ENCODE results near the gene TMEM192. TPM values are rescaled to one million over a fixed set of nuclear protein-coding genes. Genes with fewer than 3 reads are reported as not detected.

The TMEM192 gene
- total and polyA plus RNA-seq, 2 of the 13 experiments (the other 11 are each of a cell fraction or from before 2014, with no cell fraction given), result 19.8 to 19.9 TPM

DNA sequence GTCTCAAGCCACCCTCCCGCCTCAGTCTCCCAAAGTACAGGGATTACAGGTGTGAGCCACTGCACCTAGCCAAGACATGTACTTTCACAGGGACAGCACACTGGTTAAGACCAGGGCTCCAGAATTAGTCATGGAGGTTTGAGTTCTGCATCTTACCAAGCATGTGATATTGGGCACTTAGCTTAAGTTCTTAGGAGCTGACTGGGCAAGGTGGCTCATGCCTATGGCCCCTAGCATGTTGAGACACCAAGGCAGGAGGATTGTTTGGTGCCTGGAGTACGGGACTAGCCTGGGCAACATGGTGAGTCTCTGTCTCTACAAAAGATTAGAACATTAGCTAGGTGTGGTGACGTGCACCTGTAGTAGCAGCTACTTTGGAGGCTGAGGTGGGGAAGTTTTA lies 2.6 kb upstream of the TMEM192 start:
- FAIRE-seq, result no peak
- intact Hi-C loops (cut with micrococcal nuclease; ENCODE audit: unreplicated experiment), result no loop called here
- ChIA-PET CTCF (ENCODE audit: low intra/inter-chr PET ratio, low total read pairs) (no interaction called here), POLR2A (no interaction called here)
- H3K4me3 ChIP-seq (replicated peaks in 1 of 3; ENCODE audit: insufficient read depth in 1 of 3, low read depth in 2 of 3, low read length in 3 of 3), result no peak overlapping the region
- no peak for ATAC-seq
- peaks cover 11% of the 10 kb centered on the region for H3K79me2 ChIP-seq (ENCODE audit: insufficient read depth, low read length)
- H3K4me1 ChIP-seq (ENCODE audit: insufficient read depth, low read length), result peaks cover 16% of the 10 kb centered on the region
- no TSS peak for BruUV-seq (replicated peaks)
- H2AFZ ChIP-seq (ENCODE audit: low read length), result no peak overlapping the region
- no peak overlapping the region for H3K9ac ChIP-seq (ENCODE audit: insufficient read depth, low read depth, low read length)
- no peaks in the 10 kb centered on the region for H3K27me3 ChIP-seq (ENCODE audit: control insufficient read depth in 1 of 2, insufficient read depth in 2 of 2, low read length in 2 of 2)
- H3K9me3 ChIP-seq (ENCODE audit: low read length), result no peaks in the 10 kb centered on the region
- in situ Hi-C loops (cut with HindIII; ENCODE audit: extremely low pct_ligation_motif_present, low pct_unique_long_range_greater_than_20kb), result no loop called here
- WGBS (ENCODE audit: low lambda C conversion rate), result 63% methylated on average over 3 of the region's 3 CpGs
- no peaks in the 10 kb centered on the region for H3K36me3 ChIP-seq (replicated peaks in 1 of 2; ENCODE audit: control insufficient read depth in 1 of 2, insufficient read depth in 2 of 2, low read length in 2 of 2)
- no peak overlapping the region for H3K27ac ChIP-seq (ENCODE audit: extremely low read length, insufficient read depth, low read length)
- no peaks in the 10 kb centered on the region for H4K20me1 ChIP-seq (ENCODE audit: insufficient read depth, low read length)
- DNase-seq (ENCODE audit: low spot score), result no peak
- H3K4me2 ChIP-seq (ENCODE audit: low read depth, low read length), result no peak overlapping the region
- TF ChIP-seq ZNF451 (CRISPR knock-in tag; IDR thresholded peaks at IDR 0.05) (no peak), ATF7-NPFF (CRISPR knock-in tag; IDR thresholded peaks at IDR 0.05; ENCODE audit: low read depth) (no peak), MEIS2 (CRISPR knock-in tag; IDR thresholded peaks at IDR 0.05) (no peak), NCOR1 (IDR thresholded peaks at IDR 0.05; ENCODE audit: borderline replicate concordance, low read length) (no peak), PHF20 (CRISPR knock-in tag; IDR thresholded peaks at IDR 0.05) (no peak), NFE2L1 (CRISPR knock-in tag; IDR thresholded peaks at IDR 0.05; ENCODE audit: borderline replicate concordance) (no peak), ASH2L (IDR thresholded peaks at IDR 0.05; ENCODE audit: insufficient read length, low read depth, low read length) (no peak), POLR2G (IDR thresholded peaks at IDR 0.05; ENCODE audit: low read depth, low read length) (no peak), HMGA1 (CRISPR knock-in tag; conservative IDR thresholded peaks at IDR 0.05) (no peak), ZNF7 (CRISPR knock-in tag; IDR thresholded peaks at IDR 0.05) (no peak), HOXA3 (CRISPR knock-in tag; IDR thresholded peaks at IDR 0.05) (no peak), KDM4B (CRISPR knock-in tag; IDR thresholded peaks at IDR 0.05) (no peak), NCOA2 (CRISPR knock-in tag; IDR thresholded peaks at IDR 0.05) (no peak), ZNF235 (CRISPR knock-in tag; IDR thresholded peaks at IDR 0.05; ENCODE audit: borderline replicate concordance) (no peak)
- TF ChIP-seq, protein P1, sequence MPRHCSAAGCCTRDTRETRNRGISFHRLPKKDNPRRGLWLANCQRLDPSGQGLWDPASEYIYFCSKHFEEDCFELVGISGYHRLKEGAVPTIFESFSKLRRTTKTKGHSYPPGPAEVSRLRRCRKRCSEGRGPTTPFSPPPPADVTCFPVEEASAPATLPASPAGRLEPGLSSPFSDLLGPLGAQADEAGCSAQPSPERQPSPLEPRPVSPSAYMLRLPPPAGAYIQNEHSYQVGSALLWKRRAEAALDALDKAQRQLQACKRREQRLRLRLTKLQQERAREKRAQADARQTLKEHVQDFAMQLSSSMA (CRISPR knock-in tag; IDR thresholded peaks at IDR 0.05), result no peak
- TF ChIP-seq, protein P2, sequence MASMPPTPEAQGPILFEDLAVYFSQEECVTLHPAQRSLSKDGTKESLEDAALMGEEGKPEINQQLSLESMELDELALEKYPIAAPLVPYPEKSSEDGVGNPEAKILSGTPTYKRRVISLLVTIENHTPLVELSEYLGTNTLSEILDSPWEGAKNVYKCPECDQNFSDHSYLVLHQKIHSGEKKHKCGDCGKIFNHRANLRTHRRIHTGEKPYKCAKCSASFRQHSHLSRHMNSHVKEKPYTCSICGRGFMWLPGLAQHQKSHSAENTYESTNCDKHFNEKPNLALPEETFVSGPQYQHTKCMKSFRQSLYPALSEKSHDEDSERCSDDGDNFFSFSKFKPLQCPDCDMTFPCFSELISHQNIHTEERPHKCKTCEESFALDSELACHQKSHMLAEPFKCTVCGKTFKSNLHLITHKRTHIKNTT (CRISPR knock-in tag; IDR thresholded peaks at IDR 0.05), result no peak
- TF ChIP-seq, protein P3, sequence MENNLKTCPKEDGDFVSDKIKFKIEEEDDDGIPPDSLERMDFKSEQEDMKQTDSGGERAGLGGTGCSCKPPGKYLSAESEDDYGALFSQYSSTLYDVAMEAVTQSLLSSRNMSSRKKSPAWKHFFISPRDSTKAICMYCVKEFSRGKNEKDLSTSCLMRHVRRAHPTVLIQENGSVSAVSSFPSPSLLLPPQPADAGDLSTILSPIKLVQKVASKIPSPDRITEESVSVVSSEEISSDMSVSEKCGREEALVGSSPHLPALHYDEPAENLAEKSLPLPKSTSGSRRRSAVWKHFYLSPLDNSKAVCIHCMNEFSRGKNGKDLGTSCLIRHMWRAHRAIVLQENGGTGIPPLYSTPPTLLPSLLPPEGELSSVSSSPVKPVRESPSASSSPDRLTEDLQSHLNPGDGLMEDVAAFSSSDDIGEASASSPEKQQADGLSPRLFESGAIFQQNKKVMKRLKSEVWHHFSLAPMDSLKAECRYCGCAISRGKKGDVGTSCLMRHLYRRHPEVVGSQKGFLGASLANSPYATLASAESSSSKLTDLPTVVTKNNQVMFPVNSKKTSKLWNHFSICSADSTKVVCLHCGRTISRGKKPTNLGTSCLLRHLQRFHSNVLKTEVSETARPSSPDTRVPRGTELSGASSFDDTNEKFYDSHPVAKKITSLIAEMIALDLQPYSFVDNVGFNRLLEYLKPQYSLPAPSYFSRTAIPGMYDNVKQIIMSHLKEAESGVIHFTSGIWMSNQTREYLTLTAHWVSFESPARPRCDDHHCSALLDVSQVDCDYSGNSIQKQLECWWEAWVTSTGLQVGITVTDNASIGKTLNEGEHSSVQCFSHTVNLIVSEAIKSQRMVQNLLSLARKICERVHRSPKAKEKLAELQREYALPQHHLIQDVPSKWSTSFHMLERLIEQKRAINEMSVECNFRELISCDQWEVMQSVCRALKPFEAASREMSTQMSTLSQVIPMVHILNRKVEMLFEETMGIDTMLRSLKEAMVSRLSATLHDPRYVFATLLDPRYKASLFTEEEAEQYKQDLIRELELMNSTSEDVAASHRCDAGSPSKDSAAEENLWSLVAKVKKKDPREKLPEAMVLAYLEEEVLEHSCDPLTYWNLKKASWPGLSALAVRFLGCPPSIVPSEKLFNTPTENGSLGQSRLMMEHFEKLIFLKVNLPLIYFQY (CRISPR knock-in tag; IDR thresholded peaks at IDR 0.05; ENCODE audit: borderline replicate concordance), result no peak
- TF ChIP-seq, protein P4, sequence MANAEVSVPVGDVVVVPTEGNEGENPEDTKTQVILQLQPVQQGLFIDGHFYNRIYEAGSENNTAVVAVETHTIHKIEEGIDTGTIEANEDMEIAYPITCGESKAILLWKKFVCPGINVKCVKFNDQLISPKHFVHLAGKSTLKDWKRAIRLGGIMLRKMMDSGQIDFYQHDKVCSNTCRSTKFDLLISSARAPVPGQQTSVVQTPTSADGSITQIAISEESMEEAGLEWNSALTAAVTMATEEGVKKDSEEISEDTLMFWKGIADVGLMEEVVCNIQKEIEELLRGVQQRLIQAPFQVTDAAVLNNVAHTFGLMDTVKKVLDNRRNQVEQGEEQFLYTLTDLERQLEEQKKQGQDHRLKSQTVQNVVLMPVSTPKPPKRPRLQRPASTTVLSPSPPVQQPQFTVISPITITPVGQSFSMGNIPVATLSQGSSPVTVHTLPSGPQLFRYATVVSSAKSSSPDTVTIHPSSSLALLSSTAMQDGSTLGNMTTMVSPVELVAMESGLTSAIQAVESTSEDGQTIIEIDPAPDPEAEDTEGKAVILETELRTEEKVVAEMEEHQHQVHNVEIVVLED (CRISPR knock-in tag; IDR thresholded peaks at IDR 0.05; ENCODE audit: borderline replicate concordance), result no peak
- TF ChIP-seq, protein P5, sequence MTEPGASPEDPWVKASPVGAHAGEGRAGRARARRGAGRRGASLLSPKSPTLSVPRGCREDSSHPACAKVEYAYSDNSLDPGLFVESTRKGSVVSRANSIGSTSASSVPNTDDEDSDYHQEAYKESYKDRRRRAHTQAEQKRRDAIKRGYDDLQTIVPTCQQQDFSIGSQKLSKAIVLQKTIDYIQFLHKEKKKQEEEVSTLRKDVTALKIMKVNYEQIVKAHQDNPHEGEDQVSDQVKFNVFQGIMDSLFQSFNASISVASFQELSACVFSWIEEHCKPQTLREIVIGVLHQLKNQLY (CRISPR knock-in tag; IDR thresholded peaks at IDR 0.05), result no peak

All from HepG2 (cell line).